HEK293 (cell line): ENCODE data around the gene WWTR1.

Source experiments
- CTCF ChIA-PET: fragments of 350-600 bp; formaldehyde crosslinking; extraction: SDS; loops from one replicate; lab custom pipeline; 2021; ENCODE audit warnings: antibody characterized with exemption; lab: Yijun Ruan, JAX
- POLR2A ChIA-PET: fragments of 300-600 bp; formaldehyde crosslinking; extraction: SDS; loops from one replicate; lab custom pipeline; 2020; ENCODE audit warnings: antibody characterized with exemption, inconsistent platforms; lab: Yijun Ruan, JAX
- H3K27ac ChIP-seq: fragments of 200-500 bp; sonication (Bioruptor generic); 2 replicates; pipeline ENCODE4 v1.5.1; 2014; ENCODE audit warnings: low read depth, low read length, control low read depth, inconsistent platforms; ENCODE audit errors: extremely low read depth
- H3K36me3 ChIP-seq, 2 experiments: fragments of 200-500 bp in 1 of 2; sonication (Bioruptor generic) in 1 of 2; 1 replicate in 1 of 2; 2 replicates in 1 of 2; pipeline ENCODE4 v1.5.1; 2014 to 2017; ENCODE audit warnings: inconsistent platforms in 2 of 2, low read length in 2 of 2; ENCODE audit not compliant: control insufficient read depth in 2 of 2, insufficient read depth in 1 of 2
- H3K4me1 ChIP-seq: fragments of 200-500 bp; sonication (Bioruptor generic); 2 replicates; pipeline ENCODE4 v1.5.1; 2014; ENCODE audit warnings: mild to moderate bottlenecking, low read length, inconsistent platforms; ENCODE audit not compliant: control insufficient read depth, insufficient read depth
- H3K4me3 ChIP-seq: 2 replicates; pipeline ENCODE4 v1.5.1; 2011; ENCODE audit warnings: low read depth, mild to moderate bottlenecking, control low read depth, low read length, moderate library complexity
- H3K9me3 ChIP-seq: fragments of 200-500 bp; sonication (Bioruptor generic); 2 replicates; pipeline ENCODE4 v1.5.1; 2014; ENCODE audit warnings: low read depth, low read length, inconsistent platforms; ENCODE audit not compliant: control insufficient read depth, insufficient read depth
- FEZF1 ChIP-seq: fragments of 450-650 bp; formaldehyde crosslinking; IDR thresholded peaks from 2 replicates; pipeline ENCODE4 v1.5.1; 2016; ENCODE audit warnings: missing biosample characterization, missing genetic modification characterization
- PRDM1 ChIP-seq: fragments of 450-650 bp; formaldehyde crosslinking; IDR thresholded peaks from 2 replicates; pipeline ENCODE4; 2016; ENCODE audit warnings: missing biosample characterization, missing genetic modification characterization
- PRDM10 ChIP-seq: fragments of 450-650 bp; formaldehyde crosslinking; IDR thresholded peaks from 2 replicates; pipeline ENCODE4 v1.5.1; 2016; ENCODE audit warnings: missing biosample characterization, missing genetic modification characterization
- SALL2 ChIP-seq: fragments of 450-650 bp; formaldehyde crosslinking; IDR thresholded peaks from 2 replicates; pipeline ENCODE4 v1.5.0; 2017; ENCODE audit warnings: missing biosample characterization, mild to moderate bottlenecking, missing genetic modification characterization, borderline replicate concordance
- SP2 ChIP-seq: fragments of 450-650 bp; formaldehyde crosslinking; IDR thresholded peaks from 2 replicates; pipeline ENCODE4 v1.5.1; 2016; ENCODE audit warnings: missing biosample characterization, missing genetic modification characterization
- ZBTB26 ChIP-seq: fragments of 450-650 bp; formaldehyde crosslinking; optimal IDR thresholded peaks from 2 replicates; pipeline ENCODE3; 2016; ENCODE audit warnings: missing biosample characterization, mild to moderate bottlenecking, missing genetic modification characterization
- ZBTB7A ChIP-seq: fragments of 450-650 bp; formaldehyde crosslinking; IDR thresholded peaks from 2 replicates; pipeline ENCODE4 v1.5.1; 2016; ENCODE audit warnings: low read depth, missing biosample characterization, missing genetic modification characterization
- ZNF23 ChIP-seq: fragments of 450-650 bp; formaldehyde crosslinking; IDR thresholded peaks from 2 replicates; pipeline ENCODE4 v1.5.1; 2016; ENCODE audit warnings: missing biosample characterization, missing genetic modification characterization, borderline replicate concordance
- ZNF555 ChIP-seq: fragments of 450-650 bp; formaldehyde crosslinking; conservative IDR thresholded peaks from 2 replicates; pipeline ENCODE4 v1.5.1; 2017; ENCODE audit warnings: missing biosample characterization, mild to moderate bottlenecking, missing genetic modification characterization, inconsistent platforms
- ZNF692 ChIP-seq: fragments of 450-650 bp; formaldehyde crosslinking; IDR thresholded peaks from 2 replicates; pipeline ENCODE4 v1.5.1; 2016; ENCODE audit warnings: missing biosample characterization, missing genetic modification characterization

Gene WWTR1

GRCh38 chr3:149536429-149536828 lies 121.4 kb downstream of the WWTR1 start:
- Histone ChIP-seq H3K9me3 (no peaks in the 10 kb centered on the region), H3K27ac (no peak overlapping the region), H3K36me3 (peaks cover 0 to under 1% of the 10 kb centered on the region in 2 experiments; a peak in 1 of 3 replicates), H3K4me1 (no peaks in the 10 kb centered on the region), H3K4me3 (no peak overlapping the region)
- TF ChIP-seq ZBTB7A (tag by site-specific recombination) (no peak), ZNF555 (no peak), ZNF23 (no peak), PRDM10 (tag by site-specific recombination) (no peak), PRDM1 (no peak)
- ChIA-PET CTCF (no interaction called here), POLR2A (no interaction called here)

- ChIA-PET POLR2A (no interaction called here), CTCF (interaction anchor here (0.6 kb wide), 1 partner anchor 236 kb away, joined by 3 read pairs; no protein-coding TSS in a partner anchor)
- no peak overlapping the region for H3K27ac ChIP-seq
Measured at GRCh38 chr3:149535333-149535685, 122.5 kb downstream of the WWTR1 start.

GRCh38 chr3:149534671-149535332 lies 123.0 kb downstream of the WWTR1 start:
- no peak overlapping the region for H3K4me3 ChIP-seq
- H3K4me1 ChIP-seq: no peaks in the 10 kb centered on the region
- H3K36me3 ChIP-seq: no peaks in the 10 kb centered on the region
- CTCF ChIA-PET: interaction anchor here (0.6 to 1.4 kb wide), 4 partner anchors 13 to 273 kb away, joined by 3 to 8 read pairs (median 3); no protein-coding TSS in a partner anchor
- TF ChIP-seq ZNF692 (tag by site-specific recombination): no peak
- peak; percentile 52; the same call in 1 of the 2 replicates for TF ChIP-seq PRDM10 (tag by site-specific recombination)
- no peak for TF ChIP-seq SALL2 (tag by site-specific recombination)
- TF ChIP-seq ZBTB26: no peak
- no peaks in the 10 kb centered on the region for H3K9me3 ChIP-seq
- no peak overlapping the region for H3K27ac ChIP-seq
- POLR2A ChIA-PET: no interaction called here

More at GRCh38 chr3:149535333-149535685, 122.5 kb downstream of the WWTR1 start:
- Histone ChIP-seq H3K9me3 (no peaks in the 10 kb centered on the region), H3K4me1 (no peaks in the 10 kb centered on the region), H3K36me3 (no peaks in the 10 kb centered on the region), H3K4me3 (no peak overlapping the region)
- no peak for TF ChIP-seq SP2 (tag by site-specific recombination)
- TF ChIP-seq FEZF1 (tag by site-specific recombination): 0 out of 2 replicates have a peak, but pooled peaks have one; percentile 20
